D341Med (cell line): ENCODE measurements around the gene C20orf204.
A peak's percentile ranks its signal among the peaks of the same experiment; 100 is the strongest.

Experiments used
- DNase-seq: peaks from one replicate; pipeline ENCODE4 v3.0.0; 2012; ENCODE audit warnings: low spot score

C20orf204 gene

GRCh38 chr20:64027981-64028685 lies 7.8 kb upstream of the C20orf204 start:
- DNase-seq, result no peak

GRCh38 chr20:64029293-64030117 lies 6.5 kb upstream of the C20orf204 start:
- DNase-seq, result no peak

GRCh38 chr20:64030371-64031134 lies 5.4 kb upstream of the C20orf204 start:
- no peak for DNase-seq

GRCh38 chr20:64031822-64032314 lies 4.1 kb upstream of the C20orf204 start:
- DNase-seq, result no peak

- DNase-seq, result no peak
These were observed 3.0 kb upstream of the C20orf204 start for GRCh38 chr20:64032706-64033624.

GRCh38 chr20:64033981-64034493 lies 1.9 kb upstream of the C20orf204 start:
- no peak for DNase-seq

- no peak for DNase-seq
These were observed 683 bp upstream of the C20orf204 start for GRCh38 chr20:64035066-64035932.

GRCh38 chr20:64036346-64037198 lies 590 bp downstream of the C20orf204 start:
- DNase-seq, result no peak

- DNase-seq, result no peak
These were observed 1.2 kb downstream of the C20orf204 start for GRCh38 chr20:64037199-64037497.

GRCh38 chr20:64037498-64038213 lies 1.7 kb downstream of the C20orf204 start:
- DNase-seq, result no peak

GRCh38 chr20:64038224-64038564 lies 2.2 kb downstream of the C20orf204 start:
- no peak for DNase-seq

GRCh38 chr20:64038565-64039292 lies 2.7 kb downstream of the C20orf204 start:
- peak; percentile 95 for DNase-seq

GRCh38 chr20:64039293-64040160 lies 3.5 kb downstream of the C20orf204 start:
- DNase-seq, result no peak

- DNase-seq, result no peak
These were observed 4.5 kb downstream of the C20orf204 start for GRCh38 chr20:64040231-64041039.

GRCh38 chr20:64041040-64041780 lies 5.2 kb downstream of the C20orf204 start:
- DNase-seq, result no peak

GRCh38 chr20:64041781-64042053 lies 5.7 kb downstream of the C20orf204 start:
- DNase-seq, result no peak
